ENCODE measurements around the gene FLNB.

- TF ChIP-seq ZBTB7A (IDR thresholded peaks at IDR 0.05; ENCODE audit: low read depth) (no peak; the same call in 1 of the 2 replicates), TAF1 (IDR thresholded peaks at IDR 0.05; ENCODE audit: low read depth) (no peak), NFIC (IDR thresholded peaks at IDR 0.05) (no peak), REST (IDR thresholded peaks at IDR 0.05; ENCODE audit: low read depth) (no peak), RAD21 (IDR thresholded peaks at IDR 0.05; ENCODE audit: low read depth) (no peak), EP300 (IDR thresholded peaks at IDR 0.05; ENCODE audit: borderline replicate concordance) (peak; percentile 26; the same call in 1 of the 2 replicates)
- TF ChIP-seq, protein P1, sequence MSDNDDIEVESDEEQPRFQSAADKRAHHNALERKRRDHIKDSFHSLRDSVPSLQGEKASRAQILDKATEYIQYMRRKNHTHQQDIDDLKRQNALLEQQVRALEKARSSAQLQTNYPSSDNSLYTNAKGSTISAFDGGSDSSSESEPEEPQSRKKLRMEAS (IDR thresholded peaks at IDR 0.05) = no peak
- TF ChIP-seq, protein P2, sequence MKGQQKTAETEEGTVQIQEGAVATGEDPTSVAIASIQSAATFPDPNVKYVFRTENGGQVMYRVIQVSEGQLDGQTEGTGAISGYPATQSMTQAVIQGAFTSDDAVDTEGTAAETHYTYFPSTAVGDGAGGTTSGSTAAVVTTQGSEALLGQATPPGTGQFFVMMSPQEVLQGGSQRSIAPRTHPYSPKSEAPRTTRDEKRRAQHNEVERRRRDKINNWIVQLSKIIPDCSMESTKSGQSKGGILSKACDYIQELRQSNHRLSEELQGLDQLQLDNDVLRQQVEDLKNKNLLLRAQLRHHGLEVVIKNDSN (IDR thresholded peaks at IDR 0.05) = no peak
Measured at GRCh38 chr3:58164906-58165821, 156.9 kb downstream of the FLNB start.

Measured in Ishikawa (cell line).